Measurements from ENCODE around the gene ACADS.

ACADS gene

DNA sequence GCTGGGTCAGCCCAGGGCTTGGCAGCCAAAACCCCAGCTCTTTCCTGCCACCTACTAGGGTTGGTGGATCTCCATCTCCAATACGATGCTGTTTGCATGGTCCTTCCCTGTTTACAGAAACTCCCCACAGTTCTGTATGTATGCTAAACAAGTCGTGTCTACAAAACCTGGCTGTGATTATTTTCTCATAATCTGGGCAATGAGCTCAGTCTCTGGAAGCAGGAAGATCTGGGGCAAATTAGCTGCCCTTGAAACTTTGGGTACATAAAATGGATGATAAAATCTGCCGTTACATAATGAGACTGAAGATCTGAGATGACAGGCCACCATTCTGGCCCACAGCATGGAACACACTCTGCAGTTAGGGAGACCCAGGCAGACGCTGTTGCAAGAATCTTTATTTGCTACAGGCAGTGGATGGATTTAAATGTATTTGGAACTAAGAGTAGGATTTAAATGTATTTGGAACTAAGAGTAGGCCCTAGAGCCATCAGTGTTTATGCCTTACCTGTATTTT lies 31.7 kb downstream of the ACADS start:
- no peak for DNase-seq (ENCODE audit: low read depth in 2 of 2)

DNA sequence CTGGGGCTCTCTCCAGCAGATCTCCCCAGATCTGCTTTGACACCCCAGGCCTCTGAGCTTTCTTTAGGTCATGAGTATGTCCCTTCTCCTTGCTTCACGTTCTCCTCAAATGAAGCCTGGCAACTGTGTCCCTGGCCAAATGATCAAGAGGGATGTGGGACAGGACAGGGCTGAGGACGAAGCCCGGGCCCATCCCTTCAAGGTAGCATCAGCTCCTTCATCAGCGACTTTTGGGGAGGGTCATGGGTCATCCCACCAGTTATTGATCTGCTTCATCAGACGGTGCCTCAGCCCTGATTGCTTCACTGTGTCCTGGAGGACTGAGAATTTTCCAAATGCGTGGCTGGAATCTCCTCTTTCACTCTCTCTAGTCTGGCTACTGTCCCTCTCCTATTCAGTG lies 32.3 kb downstream of the ACADS start:
- no peak for DNase-seq (ENCODE audit: low read depth in 2 of 2)

DNA sequence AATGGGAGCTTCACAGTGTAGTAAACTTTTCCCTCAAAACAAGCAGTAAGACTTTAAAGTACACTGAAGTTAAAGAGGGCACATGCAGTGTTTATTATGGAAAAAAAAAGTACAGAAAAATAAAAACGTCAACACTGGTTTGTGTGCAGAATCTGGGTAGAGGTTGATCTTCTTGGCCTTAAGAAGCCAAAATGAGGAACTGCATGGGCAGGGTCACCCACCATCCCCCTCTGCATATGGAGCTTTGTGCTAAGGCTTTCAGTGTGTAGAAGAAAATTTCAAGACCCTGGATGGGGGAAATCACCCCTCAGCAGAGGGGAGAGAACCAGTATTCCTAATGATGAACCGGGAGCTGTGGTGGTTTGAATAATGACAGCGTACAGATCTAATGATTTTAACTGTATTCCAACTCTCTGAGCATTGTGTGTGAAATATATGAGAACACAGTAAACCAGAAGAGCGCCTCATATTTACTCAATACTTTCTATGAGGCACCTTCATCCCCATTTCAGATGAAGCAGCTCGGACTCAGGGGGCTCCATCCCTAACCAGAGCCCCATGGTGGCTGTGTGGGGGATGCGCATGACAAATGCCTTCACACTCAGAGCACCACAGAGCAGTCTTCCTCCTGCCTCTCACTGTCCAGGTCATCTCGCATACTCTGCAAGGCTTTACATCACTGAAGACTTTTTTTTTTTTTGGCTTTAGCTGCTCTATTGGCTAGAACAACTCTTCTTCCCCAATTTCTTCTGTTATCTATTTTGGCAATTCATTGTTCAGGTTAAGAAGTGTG lies 33.4 kb downstream of the ACADS start:
- no peak for DNase-seq (ENCODE audit: low read depth in 2 of 2)

DNA sequence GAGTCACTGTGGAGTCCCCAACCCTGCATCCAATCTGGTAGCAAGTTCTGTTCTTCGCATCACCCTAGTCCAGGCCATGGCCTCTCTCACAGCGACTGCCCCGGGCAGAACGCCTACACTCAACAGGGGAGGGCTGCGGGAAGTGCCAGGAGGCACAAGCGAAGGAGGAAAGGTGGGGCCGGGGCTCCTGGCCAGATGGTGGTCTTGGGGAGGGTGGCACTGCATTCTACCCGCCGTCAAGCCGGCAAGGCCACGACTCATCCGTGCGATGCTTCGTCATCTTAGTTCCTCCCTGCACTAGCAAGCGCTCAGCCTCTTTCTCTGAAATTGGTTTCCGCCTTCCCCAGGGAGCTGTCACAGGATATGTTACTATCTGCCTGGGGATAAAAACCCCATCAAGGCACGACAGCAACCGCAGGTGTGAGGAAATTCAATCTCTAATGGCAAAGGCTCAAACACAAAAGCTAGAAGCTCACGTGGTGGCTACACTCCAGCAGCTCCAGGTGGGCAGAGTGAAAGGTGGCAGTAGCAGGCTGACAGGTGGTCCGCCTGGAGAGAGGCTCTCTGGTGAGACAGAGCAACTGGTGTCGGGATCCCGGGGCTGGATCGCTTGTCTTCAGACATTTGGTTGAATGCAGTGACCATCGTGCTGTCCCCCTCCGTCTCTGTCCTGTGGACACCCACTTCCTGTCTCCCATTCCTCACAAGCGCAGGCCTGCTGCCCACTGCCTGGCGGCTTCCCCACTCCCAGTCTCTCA lies 34.1 kb downstream of the ACADS start:
- no peak for DNase-seq (ENCODE audit: low read depth in 2 of 2)

DNA sequence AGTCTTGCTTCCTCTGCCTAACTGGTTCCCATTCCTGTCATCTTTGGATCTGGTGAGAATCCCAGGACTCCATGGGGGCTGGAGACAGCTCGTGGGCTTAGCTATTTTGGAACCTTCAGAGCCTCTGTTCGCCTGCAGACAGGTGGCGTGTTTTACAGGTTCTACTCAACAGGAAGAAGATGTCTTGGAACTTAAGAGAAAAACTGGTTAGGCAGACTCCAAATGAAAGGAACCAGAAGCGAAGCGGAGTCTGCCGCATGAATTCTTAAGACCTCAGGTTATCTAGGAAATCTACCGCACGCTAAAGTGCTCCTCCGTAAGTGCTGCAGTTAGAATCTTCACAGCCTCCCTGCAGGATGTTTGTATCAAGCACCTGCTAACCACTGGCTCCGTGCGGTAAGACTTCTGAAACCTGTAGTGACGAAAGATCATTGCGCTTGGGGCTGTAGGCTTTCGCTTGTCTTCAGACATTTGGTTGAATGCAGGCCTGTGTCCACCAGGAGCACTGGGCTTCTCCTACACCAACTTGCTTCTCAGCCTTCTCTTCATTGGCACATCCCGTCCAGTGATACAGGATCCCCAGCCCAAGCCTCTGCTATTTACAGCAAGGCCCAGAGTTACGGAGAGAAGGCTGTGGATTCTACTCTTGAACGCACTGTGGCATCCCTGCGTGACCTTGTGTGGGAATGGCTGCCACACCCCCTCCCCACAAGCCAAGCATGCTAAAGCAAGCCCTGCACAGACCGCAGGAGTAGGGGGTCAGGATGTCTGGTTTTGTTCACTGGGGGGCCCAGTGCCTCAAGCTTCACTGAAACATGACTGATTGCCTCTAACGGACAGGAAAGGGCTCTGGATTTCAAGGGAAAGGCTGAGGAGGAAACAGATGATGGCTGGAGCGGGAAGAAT lies 35.0 kb downstream of the ACADS start:
- no peak for DNase-seq (ENCODE audit: low read depth in 2 of 2)

DNA sequence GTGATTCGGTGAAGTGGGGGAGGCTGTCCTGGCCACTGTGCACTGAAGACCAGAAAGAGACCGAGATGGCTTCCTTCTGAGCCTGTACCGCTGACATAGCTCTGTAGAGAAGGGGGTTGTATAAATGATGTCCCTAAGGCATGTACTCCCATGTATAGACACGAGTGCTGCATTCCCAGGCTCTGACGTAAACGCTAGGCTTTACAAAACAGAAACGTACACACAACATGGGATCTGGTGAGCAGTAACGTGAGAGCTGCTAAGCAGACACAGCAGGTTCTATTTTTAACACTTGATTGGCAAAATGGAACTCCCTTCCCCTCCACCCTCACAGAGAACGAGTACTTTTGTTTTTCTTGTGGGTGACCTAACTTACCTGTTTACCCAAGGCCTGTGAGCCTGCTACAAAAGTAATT lies 35.9 kb downstream of the ACADS start:
- no peak for DNase-seq (ENCODE audit: low read depth in 2 of 2)

DNA sequence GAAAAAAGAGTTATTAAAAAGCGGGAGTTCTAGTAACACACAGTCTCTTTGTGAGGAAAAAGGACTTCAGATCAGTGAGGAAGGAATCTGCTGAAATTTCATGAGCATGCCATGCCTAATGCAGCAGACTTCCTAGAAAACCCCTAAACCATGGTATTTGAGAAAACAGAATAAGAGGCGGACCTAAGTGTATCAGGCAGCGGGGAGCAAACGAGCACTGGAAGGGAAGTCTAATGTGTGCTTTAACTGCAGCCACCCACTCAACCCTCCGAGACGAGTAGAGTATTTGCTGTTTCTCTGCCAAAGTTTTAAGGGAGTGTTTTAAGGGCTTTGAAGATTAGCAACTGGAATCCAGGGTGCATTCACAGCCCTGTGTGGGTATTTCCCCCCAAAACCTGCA lies 36.5 kb downstream of the ACADS start:
- no peak for DNase-seq (ENCODE audit: low read depth in 2 of 2)

DNA sequence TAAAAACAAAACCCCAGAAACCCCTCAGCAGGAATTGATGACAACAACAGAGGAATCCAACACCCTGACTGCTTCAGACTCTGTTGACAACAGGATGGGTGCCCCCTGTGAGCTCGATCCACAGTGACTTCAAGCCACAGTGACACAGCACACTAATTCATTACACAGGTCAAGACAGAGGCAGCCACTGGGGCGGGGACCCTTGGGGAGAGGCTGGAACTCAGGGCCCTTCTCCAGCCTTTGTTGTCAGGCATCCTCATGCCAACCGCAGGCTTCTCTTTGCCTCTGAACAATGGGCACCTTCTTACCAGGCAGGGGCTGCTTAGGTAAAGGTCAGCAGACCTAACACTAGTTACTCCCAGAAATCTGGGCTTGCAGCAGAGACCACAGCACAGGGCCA lies 37.6 kb downstream of the ACADS start:
- no peak for DNase-seq (ENCODE audit: low read depth in 2 of 2)

DNA sequence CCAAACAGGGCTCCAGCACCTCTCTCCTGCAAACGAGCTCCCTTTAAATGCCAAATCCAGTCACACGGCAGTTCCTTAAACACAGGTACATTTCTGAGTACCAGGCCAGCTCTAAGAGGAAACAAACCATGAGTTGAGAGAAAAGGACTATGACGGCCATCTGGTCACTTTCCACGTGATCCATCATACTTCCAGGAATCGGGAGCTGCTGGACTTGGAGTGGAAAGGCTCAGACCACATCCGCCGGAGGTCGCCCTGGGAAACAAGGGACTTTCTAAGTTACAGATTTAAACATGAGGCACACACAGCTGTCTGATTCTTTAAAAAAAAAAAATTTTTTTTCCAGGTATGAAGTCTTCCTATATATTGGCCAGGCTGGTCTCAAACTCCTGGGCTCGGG lies 39.2 kb downstream of the ACADS start:
- no peak for DNase-seq (ENCODE audit: low read depth in 2 of 2)

DNA sequence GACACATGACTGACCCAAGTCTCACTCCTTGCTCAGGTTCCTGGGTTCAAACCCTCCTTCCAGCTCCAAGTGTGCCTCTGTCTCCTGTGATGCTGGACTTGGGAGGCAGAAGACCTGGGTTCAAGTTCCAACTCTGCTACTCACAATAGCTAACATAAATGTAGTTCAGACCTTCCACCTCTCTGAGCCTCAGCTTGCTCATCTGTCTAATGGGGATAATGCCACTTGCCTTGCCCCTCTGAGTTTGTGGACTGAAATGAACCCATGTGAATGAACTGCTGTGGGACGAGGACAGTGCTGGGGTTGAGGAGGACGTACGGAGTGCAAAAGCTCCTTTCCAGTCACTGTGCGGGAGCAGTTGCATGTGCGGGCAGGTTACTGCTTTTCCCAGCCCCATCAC lies 40.9 kb downstream of the ACADS start:
- DNase-seq (ENCODE audit: low read depth in 2 of 2) = no peak

DNA sequence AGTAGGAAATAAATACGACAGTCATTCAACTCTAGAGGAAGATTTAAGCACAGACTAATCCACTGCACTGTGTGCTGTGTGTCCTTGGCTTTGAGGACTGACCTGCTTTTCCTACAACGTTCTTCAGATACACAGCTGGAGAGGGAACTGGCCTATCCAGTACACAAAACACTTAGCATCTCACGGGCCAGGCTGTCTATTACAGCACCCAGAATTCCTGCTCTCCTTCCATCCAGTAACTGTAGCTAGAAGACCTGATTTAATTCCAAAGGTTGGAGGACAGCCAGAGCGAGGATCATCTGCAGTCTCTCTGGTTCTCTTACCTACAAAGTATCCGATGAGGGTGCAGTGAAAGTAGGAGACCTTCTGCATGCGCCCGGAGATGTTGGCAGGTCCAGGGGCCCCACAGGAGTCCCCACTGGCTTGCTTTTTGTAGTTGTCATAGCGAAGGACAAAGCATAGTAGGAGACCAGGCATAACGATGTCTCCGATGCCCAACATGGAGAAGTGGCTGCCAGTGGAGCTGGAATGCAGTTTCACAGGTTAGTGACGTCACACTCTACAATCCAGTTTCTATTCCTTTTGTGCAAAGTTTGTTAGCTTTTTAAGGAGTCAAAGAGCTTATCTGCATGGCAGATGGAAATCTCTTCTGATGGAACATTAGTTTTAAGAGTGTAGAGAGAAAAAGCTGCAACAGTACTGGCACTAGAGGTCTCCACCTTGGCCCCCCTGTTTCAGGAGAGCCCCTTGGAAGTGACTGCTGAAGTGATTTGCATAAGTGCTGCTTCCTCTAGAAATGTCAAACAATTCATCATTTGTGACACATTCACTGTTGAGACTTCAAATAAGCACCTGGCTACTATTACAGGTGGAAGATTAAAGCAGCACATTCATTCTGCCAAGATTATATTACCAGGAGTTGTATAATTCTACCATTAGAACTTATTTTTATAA lies 41.7 kb downstream of the ACADS start:
- no peak for DNase-seq (ENCODE audit: low read depth in 2 of 2)

DNA sequence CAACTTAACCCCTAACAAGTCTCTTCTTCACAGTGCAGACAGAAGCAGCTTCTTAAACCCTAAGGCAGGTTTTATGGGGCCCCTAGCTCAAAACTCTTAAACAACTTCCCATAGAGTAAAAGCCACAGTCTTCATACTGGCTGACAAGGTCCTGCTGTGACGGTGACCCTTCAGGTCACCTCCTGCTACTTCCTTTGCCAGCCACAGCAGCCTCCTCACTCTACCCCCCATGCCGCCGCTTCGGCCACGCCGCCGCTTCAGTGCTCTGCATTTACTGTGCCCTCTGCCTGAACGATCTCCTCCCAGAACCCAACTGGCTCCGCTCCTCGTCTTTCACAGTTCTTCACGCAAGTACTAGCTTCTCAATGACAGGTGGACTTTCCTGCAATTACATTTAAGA lies 45.5 kb downstream of the ACADS start:
- DNase-seq (ENCODE audit: low read depth in 2 of 2) = no peak

DNA sequence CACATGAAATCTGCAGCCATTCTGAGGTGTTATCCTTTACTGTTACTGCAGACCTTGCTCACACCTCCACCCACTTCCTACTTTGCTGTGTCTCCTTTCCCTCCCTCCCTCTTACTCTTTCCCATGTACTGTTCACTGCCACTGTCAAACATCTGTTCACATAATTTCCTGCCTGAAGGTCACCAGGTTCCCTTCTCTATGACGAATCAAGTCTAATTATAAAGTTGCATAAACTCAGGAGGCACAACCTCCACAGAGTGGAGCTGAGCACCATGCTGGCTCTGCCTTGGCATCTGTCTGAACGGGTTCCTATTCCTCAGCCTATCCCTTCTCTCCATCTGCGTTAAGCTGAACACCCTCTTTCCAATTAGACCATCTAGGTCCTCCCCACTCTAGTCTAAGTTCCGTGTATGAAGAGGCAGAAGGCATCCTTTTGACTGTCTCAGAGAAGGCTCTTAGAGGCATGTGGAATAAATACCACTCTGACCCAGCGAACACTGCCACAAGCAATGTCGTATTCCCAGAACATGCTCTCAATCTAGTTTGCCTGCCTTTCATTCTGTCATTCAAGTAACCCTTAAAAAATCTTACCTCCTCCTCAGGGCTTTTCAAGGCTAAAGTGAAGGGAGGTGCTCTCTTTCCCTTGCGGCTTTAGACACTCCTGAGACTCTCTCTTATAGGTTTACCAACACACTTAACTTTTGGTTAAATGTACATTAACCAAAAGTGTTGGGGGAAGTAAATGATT lies 48.7 kb downstream of the ACADS start:
- no peak for DNase-seq (ENCODE audit: low read depth in 2 of 2)

DNA sequence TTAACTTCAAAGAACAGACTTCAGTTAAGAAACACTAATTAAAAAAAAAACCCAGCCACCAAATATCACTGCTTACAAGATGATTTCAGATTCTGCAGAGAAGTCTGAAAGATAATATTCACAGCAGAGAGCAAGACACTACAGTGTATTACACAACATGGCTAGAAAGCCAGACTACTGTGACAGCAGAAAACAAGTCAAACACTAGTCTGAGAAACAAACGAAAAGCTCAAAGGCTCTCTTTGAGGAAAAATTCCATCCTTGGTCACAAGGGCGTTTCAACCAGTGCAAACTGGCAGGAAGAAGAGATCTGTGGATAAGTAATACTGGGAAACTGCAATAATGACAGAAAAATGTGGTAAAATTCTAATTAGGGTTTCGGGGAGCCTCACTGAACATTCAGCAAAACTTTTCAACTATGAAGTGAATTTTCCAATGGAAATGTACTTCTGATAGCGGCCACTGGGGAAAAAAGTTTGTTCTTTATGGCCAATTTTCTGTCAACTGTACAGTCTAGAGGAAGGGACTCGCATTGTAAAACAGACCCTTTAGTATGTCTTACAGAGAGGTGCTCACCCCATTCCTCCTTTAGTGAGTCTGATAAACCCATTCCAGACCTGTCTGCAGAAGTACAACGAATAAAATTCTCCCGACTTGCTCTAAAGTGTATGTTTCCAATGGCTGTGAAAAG lies 50.4 kb downstream of the ACADS start:
- no peak for DNase-seq (ENCODE audit: low read depth in 2 of 2)

DNA sequence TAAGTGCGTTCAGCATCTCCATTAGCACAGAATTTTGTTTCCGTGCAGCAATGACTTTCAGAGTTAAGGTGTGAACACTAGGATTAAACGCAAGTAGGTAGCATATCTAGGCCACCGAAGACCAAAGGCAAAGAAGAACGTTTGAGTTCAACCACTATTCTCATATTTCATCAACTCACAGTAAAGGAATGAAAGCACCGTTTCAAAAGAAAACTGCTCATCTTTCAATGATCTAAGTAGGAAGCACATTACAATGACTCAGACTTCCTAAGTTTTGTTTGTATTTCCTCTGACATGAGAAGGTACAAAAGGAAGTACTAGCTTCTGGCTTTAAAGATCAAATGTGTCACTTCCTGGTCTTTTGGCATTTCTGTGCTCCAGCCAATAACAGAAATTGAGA lies 57.6 kb downstream of the ACADS start:
- no peak for DNase-seq (ENCODE audit: low read depth in 2 of 2)

DNA sequence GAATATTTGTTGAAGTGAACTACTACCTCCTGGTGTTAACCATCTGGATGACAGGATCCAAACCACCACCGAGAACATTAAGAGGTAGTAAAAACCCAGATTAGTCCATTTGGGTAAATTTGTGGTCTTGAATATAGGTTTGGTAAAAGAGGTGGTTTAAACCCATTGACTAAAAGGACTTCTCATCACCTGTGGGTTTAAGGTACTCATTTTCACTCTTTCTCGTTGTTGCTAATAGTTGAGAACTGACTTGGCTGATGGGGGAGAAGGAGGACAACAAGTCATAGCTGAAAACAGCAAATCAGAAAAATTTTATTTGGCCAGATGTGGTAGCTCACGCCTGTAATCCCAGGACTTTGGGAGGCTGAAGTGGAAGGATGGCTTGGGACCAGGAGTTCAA lies 59.2 kb downstream of the ACADS start:
- no peak for DNase-seq (ENCODE audit: low read depth in 2 of 2)

DNA sequence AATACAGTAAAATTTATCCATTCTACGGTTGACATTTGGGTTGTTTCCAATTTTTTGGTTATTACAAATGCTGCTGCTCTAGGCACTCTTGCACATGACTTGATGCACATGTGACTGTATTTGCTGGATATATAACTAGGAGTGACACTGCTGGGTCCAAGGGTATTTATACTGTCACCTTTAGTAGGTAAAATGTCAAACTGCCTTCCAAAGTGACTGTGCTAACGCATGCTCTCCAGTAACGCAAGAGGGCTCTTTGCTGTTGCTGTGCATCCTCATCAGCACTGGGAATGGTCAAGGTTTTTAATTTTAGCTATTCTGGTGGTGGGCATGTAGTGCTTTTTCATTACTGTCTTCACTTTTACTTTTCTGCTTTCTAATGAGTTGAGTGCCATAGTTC lies 62.3 kb downstream of the ACADS start:
- DNase-seq (ENCODE audit: low read depth in 2 of 2) = no peak

Data from stimulated activated CD8-positive, alpha-beta memory T cell treated with anti-CD3 and anti-CD28 coated beads, Interleukin-7, amount 100 ng/mL, for 4 hours (primary cell).